Activated T-cell treated with anti-CD3 and anti-CD28 coated beads, Interleukin-2, amount 50 U/mL, for 4 hours (primary cell): ENCODE data around the gene LPCAT1. TPM values are rescaled to one million over a fixed set of nuclear protein-coding genes. Genes with fewer than 3 reads are reported as not detected.

ENCODE experiments used
- ATAC-seq, 2 donors: fragments of 200-7000 bp; cut with Tn5 transposase; one replicate each; pipeline ENCODE4 v1.10.0; 2021
- DNase-seq: peaks from one replicate; pipeline ENCODE4 v3.0.0-alpha.2; 2020
- H3K27me3 Mint-ChIP-seq: one replicate; pipeline ENCODE4 v1.8.0; 2021; ENCODE audit warnings: low read depth, mixed read lengths
- H3K36me3 Mint-ChIP-seq: one replicate; pipeline ENCODE4 v1.8.0; 2022; ENCODE audit warnings: mixed read lengths; ENCODE audit not compliant: insufficient read depth
- H3K4me1 Mint-ChIP-seq: one replicate; pipeline ENCODE4 v1.8.0; 2021; ENCODE audit warnings: low read depth, mixed read lengths
- H3K4me3 Mint-ChIP-seq: one replicate; pipeline ENCODE4 v1.8.0; 2021; ENCODE audit warnings: mild to moderate bottlenecking, moderate library complexity, mixed read lengths
- H3K9me3 Mint-ChIP-seq: one replicate; pipeline ENCODE4 v1.8.0; 2021; ENCODE audit warnings: mixed read lengths
- total RNA-seq, 3 donors: library from RNA; stranded (reverse); gene quantifications; one replicate each; pipeline ENCODE4 v1.2.1, GENCODE V29; 2021

LPCAT1 gene
- total RNA-seq, 3 donors from 2014 or later, result 60.6 to 76.8 (median 65.7) TPM

- peaks cover 31% of the 10 kb centered on the region for H3K4me1 Mint-ChIP-seq
Measured at GRCh38 chr5:1525624-1526189, 1.9 kb upstream of the LPCAT1 start.

GRCh38 chr5:1524799-1525623 is 1.3 kb upstream of the LPCAT1 start:
- DNase-seq, result peak; percentile 3
- Mint-ChIP-seq H3K27me3 (no peaks in the 10 kb centered on the region), H3K4me1 (peaks cover 34% of the 10 kb centered on the region), H3K4me3 (peak overlapping the region; percentile 64), H3K9me3 (no peaks in the 10 kb centered on the region), H3K36me3 (no peaks in the 10 kb centered on the region)
- ATAC-seq, result no peak

More at GRCh38 chr5:1525624-1526189, 1.9 kb upstream of the LPCAT1 start:
- Mint-ChIP-seq H3K9me3 (no peaks in the 10 kb centered on the region), H3K4me3 (no peak overlapping the region), H3K36me3 (no peaks in the 10 kb centered on the region), H3K27me3 (no peaks in the 10 kb centered on the region)
- DNase-seq, result no peak
- ATAC-seq, result no peak

- Mint-ChIP-seq H3K36me3 (no peaks in the 10 kb centered on the region), H3K27me3 (no peaks in the 10 kb centered on the region), H3K4me1 (peaks cover 34% of the 10 kb centered on the region), H3K9me3 (no peaks in the 10 kb centered on the region), H3K4me3 (peak overlapping the region; percentile 64)
- ATAC-seq (no peak), DNase-seq (peak; percentile 5)
Measured at GRCh38 chr5:1524481-1524798, 680 bp upstream of the LPCAT1 start.

- peak overlapping the region; percentile 63 for H3K4me3 Mint-ChIP-seq
Measured at GRCh38 chr5:1523480-1523792, 324 bp downstream of the LPCAT1 start.

GRCh38 chr5:1522601-1523479 is 920 bp downstream of the LPCAT1 start:
- ATAC-seq (peak; percentile 23), DNase-seq (peak; percentile 5)
- Mint-ChIP-seq H3K36me3 (peaks cover 3% of the 10 kb centered on the region), H3K27me3 (no peaks in the 10 kb centered on the region), H3K9me3 (no peaks in the 10 kb centered on the region), H3K4me1 (peaks cover 46% of the 10 kb centered on the region), H3K4me3 (peak overlapping the region; percentile 86)

More at GRCh38 chr5:1523480-1523792, 324 bp downstream of the LPCAT1 start:
- Mint-ChIP-seq H3K4me1 (peaks cover 41% of the 10 kb centered on the region), H3K36me3 (no peaks in the 10 kb centered on the region), H3K9me3 (no peaks in the 10 kb centered on the region), H3K27me3 (no peaks in the 10 kb centered on the region)
- DNase-seq, result peak; percentile 27
- peak; percentile 44 to 54 for ATAC-seq

- H3K9me3 Mint-ChIP-seq, result no peaks in the 10 kb centered on the region
- no peak for ATAC-seq
Measured at GRCh38 chr5:1521671-1522600, 1.8 kb downstream of the LPCAT1 start.

GRCh38 chr5:1520791-1521453 is 2.8 kb downstream of the LPCAT1 start:
- Mint-ChIP-seq H3K9me3 (no peaks in the 10 kb centered on the region), H3K27me3 (no peaks in the 10 kb centered on the region), H3K4me3 (peak overlapping the region; percentile 43), H3K4me1 (peaks cover 47% of the 10 kb centered on the region), H3K36me3 (peaks cover 6% of the 10 kb centered on the region)
- no peak for DNase-seq
- no peak for ATAC-seq

More at GRCh38 chr5:1521671-1522600, 1.8 kb downstream of the LPCAT1 start:
- H3K4me3 Mint-ChIP-seq, result peak overlapping the region; percentile 86
- peaks cover 6% of the 10 kb centered on the region for H3K36me3 Mint-ChIP-seq
- DNase-seq, result peak; percentile 3
- H3K27me3 Mint-ChIP-seq, result no peaks in the 10 kb centered on the region
- peaks cover 41% of the 10 kb centered on the region for H3K4me1 Mint-ChIP-seq

GRCh38 chr5:1519631-1520210 is 4.0 kb downstream of the LPCAT1 start:
- DNase-seq (no peak), ATAC-seq (no peak)
- Mint-ChIP-seq H3K27me3 (no peaks in the 10 kb centered on the region), H3K9me3 (no peaks in the 10 kb centered on the region), H3K4me1 (peaks cover 48% of the 10 kb centered on the region), H3K4me3 (no peak overlapping the region), H3K36me3 (peaks cover 6% of the 10 kb centered on the region)

GRCh38 chr5:1517838-1518237 is 5.9 kb downstream of the LPCAT1 start:
- Mint-ChIP-seq H3K4me1 (peaks cover 48% of the 10 kb centered on the region), H3K9me3 (no peaks in the 10 kb centered on the region), H3K36me3 (peaks cover 8% of the 10 kb centered on the region), H3K4me3 (no peak overlapping the region), H3K27me3 (no peaks in the 10 kb centered on the region)
- ATAC-seq, result no peak
- no peak for DNase-seq

- H3K9me3 Mint-ChIP-seq, result no peaks in the 10 kb centered on the region
- peaks cover 41% of the 10 kb centered on the region for H3K4me1 Mint-ChIP-seq
- DNase-seq (no peak), ATAC-seq (no peak)
- H3K4me3 Mint-ChIP-seq, result no peak overlapping the region
- H3K36me3 Mint-ChIP-seq, result peaks cover 8% of the 10 kb centered on the region
- H3K27me3 Mint-ChIP-seq, result no peaks in the 10 kb centered on the region
Measured at GRCh38 chr5:1516615-1517601, 6.9 kb downstream of the LPCAT1 start.

GRCh38 chr5:1515921-1516571 is 7.7 kb downstream of the LPCAT1 start:
- Mint-ChIP-seq H3K9me3 (no peaks in the 10 kb centered on the region), H3K4me3 (no peak overlapping the region), H3K4me1 (peaks cover 34% of the 10 kb centered on the region), H3K36me3 (peaks cover 8% of the 10 kb centered on the region), H3K27me3 (no peaks in the 10 kb centered on the region)
- DNase-seq (peak; percentile 3), ATAC-seq (peak in 1 of 2 donors; percentile 25)
